Lung (tissue), 12 donors: Measurements from ENCODE around the gene CTTNBP2NL. TPM values are rescaled to one million over a fixed set of nuclear protein-coding genes. Genes with fewer than 3 reads are reported as not detected.
"Not testable (repeated sequence)": the region's sequence is repeated elsewhere in the genome, so short reads cannot be mapped to it uniquely, and the experiment has no call there.

Source experiments
- ATAC-seq: fragments of 200-7000 bp; cut with Tn5 transposase; one replicate; pipeline ENCODE4 v1.9.1; 2020; ENCODE audit warnings: moderate number of reproducible peaks; ENCODE audit not compliant: insufficient read depth, low FRiP score
- DNase-seq, 3 donors: peaks; one replicate each; pipeline ENCODE4 v3.0.0-alpha.2; 2013 to 2017
- H3K27ac ChIP-seq, 2 donors: one replicate each; pipeline ENCODE4 v1.5.1; 2013; ENCODE audit warnings: mild to moderate bottlenecking in 2 of 2, moderate library complexity in 2 of 2, control low read depth in 1 of 2, inconsistent platforms in 1 of 2, low read depth in 1 of 2, low read length in 1 of 2
- H3K27me3 ChIP-seq, 3 donors: one replicate each; pipeline ENCODE4 v1.5.1; 2013; ENCODE audit warnings: low read length in 2 of 3; ENCODE audit not compliant: control insufficient read depth in 3 of 3, insufficient read depth in 3 of 3
- H3K36me3 ChIP-seq, 4 donors: one replicate each; pipeline ENCODE4 v1.5.1; 2013; ENCODE audit warnings: low read length in 4 of 4, mild to moderate bottlenecking in 1 of 4, moderate library complexity in 1 of 4; ENCODE audit not compliant: control insufficient read depth in 4 of 4, insufficient read depth in 4 of 4
- H3K4me1 ChIP-seq, 5 donors: one replicate each; pipeline ENCODE4 v1.5.1; 2013; ENCODE audit warnings: low read length in 5 of 5, mild to moderate bottlenecking in 2 of 5, moderate library complexity in 1 of 5; ENCODE audit not compliant: control insufficient read depth in 5 of 5, insufficient read depth in 5 of 5
- H3K4me3 ChIP-seq: one replicate; pipeline ENCODE4 v1.5.1; 2013; ENCODE audit warnings: mild to moderate bottlenecking, control low read depth, moderate library complexity
- H3K9ac ChIP-seq, 2 donors: one replicate each; pipeline ENCODE4 v1.5.1; 2013; ENCODE audit warnings: low read length in 2 of 2, control low read depth in 1 of 2; ENCODE audit not compliant: insufficient read depth in 1 of 2
- H3K9me3 ChIP-seq, 4 donors: one replicate each; pipeline ENCODE4 v1.5.1; 2013; ENCODE audit warnings: low read length in 3 of 4, mild to moderate bottlenecking in 1 of 4, moderate library complexity in 1 of 4; ENCODE audit not compliant: control insufficient read depth in 4 of 4, insufficient read depth in 3 of 4
- WGBS, 2 donors: extraction: QIAGEN DNeasy Blood & Tissue Kit; methylation state at CpG; one replicate each; pipeline ENCODE4 v1.1.7; 2013; 5-methylcytosine and 5-hydroxymethylcytosine counted together
- polyA plus RNA-seq, 2 donors: library from polyadenylated mRNA; stranded (reverse); fragments of 200-250 nt; gene quantifications; one replicate each; pipeline ENCODE4 v1.2.1, GENCODE V29; 2013
- total RNA-seq, 2 donors: library from RNA; depleted of rRNA in 1 of 2; stranded (reverse); fragments of >200 nt in 1 of 2; gene quantifications; one replicate each; pipeline ENCODE4 v1.2.1, GENCODE V29; 2014 to 2021
- TF ChIP-seq, protein P1 (sequence below): IDR thresholded peaks from 2 replicates; pipeline ENCODE4 v1.5.1; 2012; ENCODE audit warnings: mild to moderate bottlenecking; ENCODE audit errors: control extremely low read depth, extremely low read depth
- donor health status: control.
- donor health status: control.
- donor health status: Bipolar disorder and iron deficiency.
- donor health status: healthy.
- donor health status: DM: yes; HTN: yes; CAD: no.

The CTTNBP2NL gene
- total and polyA plus RNA-seq, 4 donors = 9.0 to 38.5 (median 17.0) TPM

- H3K27ac ChIP-seq = no peak overlapping the region
- TF ChIP-seq, protein P1, sequence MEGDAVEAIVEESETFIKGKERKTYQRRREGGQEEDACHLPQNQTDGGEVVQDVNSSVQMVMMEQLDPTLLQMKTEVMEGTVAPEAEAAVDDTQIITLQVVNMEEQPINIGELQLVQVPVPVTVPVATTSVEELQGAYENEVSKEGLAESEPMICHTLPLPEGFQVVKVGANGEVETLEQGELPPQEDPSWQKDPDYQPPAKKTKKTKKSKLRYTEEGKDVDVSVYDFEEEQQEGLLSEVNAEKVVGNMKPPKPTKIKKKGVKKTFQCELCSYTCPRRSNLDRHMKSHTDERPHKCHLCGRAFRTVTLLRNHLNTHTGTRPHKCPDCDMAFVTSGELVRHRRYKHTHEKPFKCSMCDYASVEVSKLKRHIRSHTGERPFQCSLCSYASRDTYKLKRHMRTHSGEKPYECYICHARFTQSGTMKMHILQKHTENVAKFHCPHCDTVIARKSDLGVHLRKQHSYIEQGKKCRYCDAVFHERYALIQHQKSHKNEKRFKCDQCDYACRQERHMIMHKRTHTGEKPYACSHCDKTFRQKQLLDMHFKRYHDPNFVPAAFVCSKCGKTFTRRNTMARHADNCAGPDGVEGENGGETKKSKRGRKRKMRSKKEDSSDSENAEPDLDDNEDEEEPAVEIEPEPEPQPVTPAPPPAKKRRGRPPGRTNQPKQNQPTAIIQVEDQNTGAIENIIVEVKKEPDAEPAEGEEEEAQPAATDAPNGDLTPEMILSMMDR = no peak
- H3K4me3 ChIP-seq = no peak overlapping the region
- peaks cover 0 to 4% (median 0%) of the 10 kb centered on the region in 4 donors for H3K36me3 ChIP-seq
- H3K27me3 ChIP-seq = no peaks in the 10 kb centered on the region
- 93 to 97% methylated on average over 1 of the region's 1 CpG for WGBS, 2 donors
- ATAC-seq (no peak), DNase-seq (no peak)
- no peak overlapping the region for H3K9ac ChIP-seq
- peaks cover 0 to 7% (median 3%) of the 10 kb centered on the region in 4 donors for H3K9me3 ChIP-seq
- peaks cover 0 to 2% (median 0%) of the 10 kb centered on the region in 5 donors for H3K4me1 ChIP-seq
Observed at GRCh38 chr1:112472142-112472541, 76.1 kb downstream of the CTTNBP2NL start.

GRCh38 chr1:112477550-112477949 lies 81.5 kb downstream of the CTTNBP2NL start:
- no peak overlapping the region for H3K4me3 ChIP-seq
- peaks cover 0 to 4% (median 0%) of the 10 kb centered on the region in 4 donors for H3K36me3 ChIP-seq
- TF ChIP-seq, protein P1 = no peak
- H3K27me3 ChIP-seq = no peaks in the 10 kb centered on the region
- no peak for ATAC-seq
- peaks cover 0 to 11% (median 3%) of the 10 kb centered on the region in 4 donors for H3K9me3 ChIP-seq
- H3K27ac ChIP-seq = no peak overlapping the region
- no peaks in the 10 kb centered on the region for H3K4me1 ChIP-seq
- no peak for DNase-seq
- no peak overlapping the region for H3K9ac ChIP-seq

- Histone ChIP-seq H3K9me3 (peaks cover 0 to 11% (median 3%) of the 10 kb centered on the region in 4 donors), H3K4me3 (no peak overlapping the region), H3K4me1 (no peaks in the 10 kb centered on the region), H3K9ac (no peak overlapping the region), H3K27me3 (no peaks in the 10 kb centered on the region), H3K36me3 (peaks cover 0 to 4% (median 0%) of the 10 kb centered on the region in 4 donors), H3K27ac (no peak overlapping the region)
- ATAC-seq (no peak), DNase-seq (no peak)
- TF ChIP-seq, protein P1 = no peak
- 93 to 100% methylated on average over 1 of the region's 1 CpG for WGBS, 2 donors
Observed at GRCh38 chr1:112478314-112478713, 82.3 kb downstream of the CTTNBP2NL start.

- 91 to 95% methylated on average over 1 of the region's 1 CpG for WGBS, 2 donors
- H3K4me1 ChIP-seq, ATAC-seq, H3K27me3 ChIP-seq, H3K4me3 ChIP-seq, H3K9ac ChIP-seq, H3K27ac ChIP-seq, DNase-seq, H3K9me3 ChIP-seq, H3K36me3 ChIP-seq: not testable (repeated sequence)
Observed at GRCh38 chr1:112486063-112486462, 90.0 kb downstream of the CTTNBP2NL start.

DNA sequence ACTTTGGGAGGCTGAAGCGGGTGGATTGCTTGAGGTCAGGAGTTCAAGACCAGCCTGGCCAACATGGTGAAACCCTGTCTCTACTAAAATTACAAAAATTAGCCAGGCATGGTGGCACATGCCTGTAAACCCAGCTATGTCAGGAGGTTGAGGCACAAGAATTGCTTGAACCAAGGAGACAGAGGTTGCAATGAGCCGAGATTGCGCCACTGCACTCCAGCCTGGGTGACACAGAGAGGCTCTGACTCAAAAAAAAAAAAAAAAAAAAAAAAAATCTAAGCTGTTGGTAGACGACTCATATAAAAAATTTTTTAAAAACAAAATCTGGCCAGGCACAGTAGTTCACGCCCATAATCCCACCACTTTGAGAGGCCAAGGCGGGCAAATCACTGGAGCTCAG lies 91.7 kb downstream of the CTTNBP2NL start:
- H3K27me3 ChIP-seq, H3K4me3 ChIP-seq, H3K9ac ChIP-seq, H3K27ac ChIP-seq, H3K4me1 ChIP-seq, DNase-seq, ATAC-seq, H3K36me3 ChIP-seq, H3K9me3 ChIP-seq: not testable (repeated sequence)
- WGBS, 2 donors = 85 to 91% methylated on average over 6 of the region's 6 CpGs
